Peyer's patch (tissue), 4 donors: ENCODE data around the gene KLHL4. TPM values are rescaled to one million over a fixed set of nuclear protein-coding genes. Genes with fewer than 3 reads are reported as not detected.

ENCODE experiments used
- DNase-seq, 3 donors: peaks; one replicate each; pipeline ENCODE4 v3.0.0-alpha.2; 2017 to 2019
- H3K27ac ChIP-seq, 4 donors: fragments of 200-600 bp; sonication (generic); one replicate each; pipeline ENCODE4 v1.5.1; 2016 to 2019
- H3K27me3 ChIP-seq, 2 donors: fragments of 200-600 bp; sonication (generic); one replicate each; pipeline ENCODE4 v1.5.1; 2019
- H3K36me3 ChIP-seq, 3 donors: fragments of 200-600 bp; sonication (generic); one replicate each; pipeline ENCODE4 v1.5.1; 2016 to 2019
- H3K4me1 ChIP-seq, 4 donors: fragments of 200-600 bp; sonication (generic); one replicate each; pipeline ENCODE4 v1.5.1; 2016 to 2019
- H3K4me3 ChIP-seq, 4 donors: fragments of 200-600 bp; sonication (generic); 1 replicate in 3 of 4; 2 replicates in 1 of 4; pipeline ENCODE4 v1.5.1; 2016 to 2019; ENCODE audit warnings: mild to moderate bottlenecking in 1 of 4
- H3K9me3 ChIP-seq, 4 donors: fragments of 200-600 bp; sonication (generic); one replicate each; pipeline ENCODE4 v1.5.1; 2016 to 2019; ENCODE audit warnings: mild to moderate bottlenecking in 1 of 4
- CTCF ChIP-seq, 6 experiments: fragments of 450-650 bp in 4 of 6; fragments of 200-600 bp in 2 of 6; sonication (generic) in 1 of 6; IDR thresholded peaks; one replicate each; pipeline ENCODE4 v1.5.1; 2017 to 2019; ENCODE audit warnings: antibody characterized with exemption in 6 of 6, mild to moderate bottlenecking in 3 of 6, moderate library complexity in 1 of 6
- POLR2A ChIP-seq, 2 donors: fragments of 450-650 bp; IDR thresholded peaks; one replicate each; pipeline ENCODE4 v1.5.1; 2017; ENCODE audit warnings: antibody characterized with exemption in 2 of 2, mild to moderate bottlenecking in 2 of 2, moderate library complexity in 2 of 2
- total RNA-seq, 4 donors: library from RNA; depleted of rRNA; stranded (reverse); fragments of >200 nt; gene quantifications; one replicate each; pipeline ENCODE4 v1.1.0, GENCODE V29; 2016

The KLHL4 gene
- total RNA-seq, 4 donors from 2014 or later = 0.27 to 7.4 (median 0.40) TPM

GRCh38 chrX:87516717-87517121, 883 bp upstream of the KLHL4 start:
- Histone ChIP-seq H3K9me3 (no peaks in the 10 kb centered on the region), H3K27ac (no peak overlapping the region), H3K36me3 (no peaks in the 10 kb centered on the region), H3K4me1 (no peaks in the 10 kb centered on the region), H3K4me3 (no peak overlapping the region), H3K27me3 (no peaks in the 10 kb centered on the region)
- no peak for DNase-seq
- no peak for TF ChIP-seq CTCF (IDR thresholded peaks at IDR 0.05)
- TF ChIP-seq POLR2A (IDR thresholded peaks at IDR 0.05) = no peak

GRCh38 chrX:87518504-87518903, 902 bp downstream of the KLHL4 start:
- Histone ChIP-seq H3K4me1 (no peaks in the 10 kb centered on the region), H3K4me3 (no peak overlapping the region), H3K27me3 (no peaks in the 10 kb centered on the region), H3K9me3 (no peaks in the 10 kb centered on the region), H3K36me3 (no peaks in the 10 kb centered on the region), H3K27ac (no peak overlapping the region)
- no peak for DNase-seq
- TF ChIP-seq CTCF (IDR thresholded peaks at IDR 0.05) = no peak
- TF ChIP-seq POLR2A (IDR thresholded peaks at IDR 0.05) = no peak

GRCh38 chrX:87525771-87526229, 8.2 kb downstream of the KLHL4 start:
- Histone ChIP-seq H3K36me3 (no peaks in the 10 kb centered on the region), H3K4me1 (no peaks in the 10 kb centered on the region), H3K4me3 (no peak overlapping the region), H3K27ac (no peak overlapping the region), H3K27me3 (no peaks in the 10 kb centered on the region), H3K9me3 (no peaks in the 10 kb centered on the region)
- DNase-seq = no peak
- TF ChIP-seq POLR2A (IDR thresholded peaks at IDR 0.05) = no peak
- TF ChIP-seq CTCF (IDR thresholded peaks at IDR 0.05) = no peak

GRCh38 chrX:87526281-87526680, 8.7 kb downstream of the KLHL4 start:
- no peak overlapping the region for H3K27ac ChIP-seq
- H3K9me3 ChIP-seq = no peaks in the 10 kb centered on the region
- no peaks in the 10 kb centered on the region for H3K36me3 ChIP-seq
- H3K27me3 ChIP-seq = no peaks in the 10 kb centered on the region
- no peaks in the 10 kb centered on the region for H3K4me1 ChIP-seq
- H3K4me3 ChIP-seq = no peak overlapping the region
- TF ChIP-seq POLR2A (IDR thresholded peaks at IDR 0.05) (no peak), CTCF (IDR thresholded peaks at IDR 0.05) (no peak)
- DNase-seq = no peak

GRCh38 chrX:87528487-87528886, 10.9 kb downstream of the KLHL4 start:
- no peak for DNase-seq
- Histone ChIP-seq H3K27me3 (no peaks in the 10 kb centered on the region), H3K27ac (no peak overlapping the region), H3K36me3 (no peaks in the 10 kb centered on the region), H3K4me3 (no peak overlapping the region), H3K9me3 (no peaks in the 10 kb centered on the region), H3K4me1 (no peaks in the 10 kb centered on the region)
- TF ChIP-seq CTCF (IDR thresholded peaks at IDR 0.05) (no peak), POLR2A (IDR thresholded peaks at IDR 0.05) (no peak)

- H3K27ac ChIP-seq = no peak overlapping the region
- TF ChIP-seq POLR2A (IDR thresholded peaks at IDR 0.05) (no peak), CTCF (IDR thresholded peaks at IDR 0.05) (no peak)
- H3K27me3 ChIP-seq = no peaks in the 10 kb centered on the region
- no peaks in the 10 kb centered on the region for H3K36me3 ChIP-seq
- no peaks in the 10 kb centered on the region for H3K4me1 ChIP-seq
- no peak overlapping the region for H3K4me3 ChIP-seq
- DNase-seq = no peak
- no peaks in the 10 kb centered on the region for H3K9me3 ChIP-seq
Measured at GRCh38 chrX:87571964-87572363, 54.4 kb downstream of the KLHL4 start.
